Ammon's horn (tissue), 1 donor: ENCODE results near the gene RPS21.
A peak's percentile ranks its signal among the peaks of the same experiment; 100 is the strongest.
"Not testable (repeated sequence)": the region's sequence is repeated elsewhere in the genome, so short reads cannot be mapped to it uniquely, and the experiment has no call there.

Experiments used
- DNase-seq: peaks from one replicate; pipeline ENCODE4 v3.0.0-alpha.2; 2016; ENCODE audit warnings: low spot score

RPS21 gene

GRCh38 chr20:62426059-62426348, 39.1 kb downstream of the RPS21 start:
- DNase-seq, result not testable (repeated sequence)

- no peak for DNase-seq
Measured at GRCh38 chr20:62426699-62427131, 39.8 kb downstream of the RPS21 start.

GRCh38 chr20:62427172-62428001, 40.5 kb downstream of the RPS21 start, which contains the start of gene RBBP8NL:
TSS of gene RBBP8NL (minus strand) at chr20:62427539. CDS start at chr20:62419647, 7,892 bp downstream.
- no peak for DNase-seq

- no peak for DNase-seq
Measured at GRCh38 chr20:62428002-62428372, 41.1 kb downstream of the RPS21 start.

- DNase-seq, result no peak
Measured at GRCh38 chr20:62428396-62429295, 41.7 kb downstream of the RPS21 start.

- no peak for DNase-seq
Measured at GRCh38 chr20:62429455-62430310, 42.8 kb downstream of the RPS21 start.

GRCh38 chr20:62430311-62430853, 43.5 kb downstream of the RPS21 start:
- DNase-seq, result no peak

- no peak for DNase-seq
Measured at GRCh38 chr20:62430866-62431447, 44.1 kb downstream of the RPS21 start.

GRCh38 chr20:62433658-62434497, 47.0 kb downstream of the RPS21 start:
- DNase-seq, result peak; percentile 45

GRCh38 chr20:62436692-62437091, 49.8 kb downstream of the RPS21 start:
- DNase-seq, result no peak

- DNase-seq, result no peak
Measured at GRCh38 chr20:62437496-62437895, 50.6 kb downstream of the RPS21 start.

GRCh38 chr20:62437927-62438326, 51.0 kb downstream of the RPS21 start:
- DNase-seq, result no peak
